Fibroblast of lung (primary cell): Measurements from ENCODE around the gene ADAD2.

Experiments used
- EZH2 ChIP-seq: IDR thresholded peaks from 2 replicates; pipeline ENCODE4 v1.5.1; 2012; ENCODE audit warnings: low read length, control low read depth, mild to moderate bottlenecking; ENCODE audit errors: missing control alignments
- TF ChIP-seq, protein P1 (sequence below), 2 donors: IDR thresholded peaks in 1 of 2; conservative IDR thresholded peaks in 1 of 2; 1 replicate in 1 of 2; 2 replicates in 1 of 2; pipeline ENCODE4 v1.5.1; 2011 to 2012; ENCODE audit warnings: low read length in 2 of 2, control low read depth in 1 of 2, inconsistent platforms in 1 of 2, low read depth in 1 of 2, mild to moderate bottlenecking in 1 of 2

DNA sequence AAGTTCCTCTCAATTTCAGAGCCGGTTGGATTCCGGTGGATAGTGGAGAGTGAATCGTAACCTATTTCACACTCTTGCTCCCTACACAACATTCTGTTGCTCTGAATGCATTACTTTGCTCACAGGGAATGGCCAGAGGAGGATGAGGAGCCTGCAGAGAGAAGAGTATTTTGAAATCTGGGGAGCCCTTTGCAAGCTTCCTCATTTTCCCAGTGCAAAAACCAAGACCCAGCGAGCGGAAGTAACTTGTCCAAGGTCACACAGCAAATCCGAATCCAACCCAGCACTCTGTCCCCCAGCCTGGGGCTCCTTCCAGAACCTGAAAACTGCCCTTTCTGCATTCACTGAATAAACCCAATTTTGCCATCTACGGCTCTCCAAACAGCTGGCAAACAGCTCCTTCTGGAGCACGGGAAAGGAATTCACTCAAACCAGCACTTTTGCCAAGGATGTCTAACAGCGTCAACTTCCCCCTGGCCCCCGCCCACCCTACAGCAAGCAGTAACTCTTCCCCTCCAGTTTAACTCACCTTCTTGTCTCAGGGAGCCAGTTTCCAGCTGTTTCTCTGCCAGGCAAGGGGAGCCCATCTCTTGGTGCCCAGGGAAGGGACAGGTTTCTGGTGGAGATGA is 48.3 kb downstream of the ADAD2 start:
- TF ChIP-seq, protein P1, sequence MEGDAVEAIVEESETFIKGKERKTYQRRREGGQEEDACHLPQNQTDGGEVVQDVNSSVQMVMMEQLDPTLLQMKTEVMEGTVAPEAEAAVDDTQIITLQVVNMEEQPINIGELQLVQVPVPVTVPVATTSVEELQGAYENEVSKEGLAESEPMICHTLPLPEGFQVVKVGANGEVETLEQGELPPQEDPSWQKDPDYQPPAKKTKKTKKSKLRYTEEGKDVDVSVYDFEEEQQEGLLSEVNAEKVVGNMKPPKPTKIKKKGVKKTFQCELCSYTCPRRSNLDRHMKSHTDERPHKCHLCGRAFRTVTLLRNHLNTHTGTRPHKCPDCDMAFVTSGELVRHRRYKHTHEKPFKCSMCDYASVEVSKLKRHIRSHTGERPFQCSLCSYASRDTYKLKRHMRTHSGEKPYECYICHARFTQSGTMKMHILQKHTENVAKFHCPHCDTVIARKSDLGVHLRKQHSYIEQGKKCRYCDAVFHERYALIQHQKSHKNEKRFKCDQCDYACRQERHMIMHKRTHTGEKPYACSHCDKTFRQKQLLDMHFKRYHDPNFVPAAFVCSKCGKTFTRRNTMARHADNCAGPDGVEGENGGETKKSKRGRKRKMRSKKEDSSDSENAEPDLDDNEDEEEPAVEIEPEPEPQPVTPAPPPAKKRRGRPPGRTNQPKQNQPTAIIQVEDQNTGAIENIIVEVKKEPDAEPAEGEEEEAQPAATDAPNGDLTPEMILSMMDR (conservative IDR thresholded peaks at IDR 0.05 in 1 of 2, IDR thresholded peaks at IDR 0.05 in 1 of 2; ENCODE audit: low read depth in 1 of 2, low read length in 2 of 2) = no peak
- TF ChIP-seq EZH2 = no peak
